Stimulated activated CD8-positive, alpha-beta memory T cell treated with anti-CD3 and anti-CD28 coated beads, Interleukin-7, amount 100 ng/mL, for 4 hours (primary cell): ENCODE results near the gene CACNA2D1.
"Not testable (repeated sequence)": the region's sequence is repeated elsewhere in the genome, so short reads cannot be mapped to it uniquely, and the experiment has no call there.

ENCODE experiments used
- DNase-seq, 2 donors: peaks; one replicate each; pipeline ENCODE4 v3.0.0-alpha.2; 2020; ENCODE audit warnings: low read depth in 2 of 2

CACNA2D1 gene

DNA sequence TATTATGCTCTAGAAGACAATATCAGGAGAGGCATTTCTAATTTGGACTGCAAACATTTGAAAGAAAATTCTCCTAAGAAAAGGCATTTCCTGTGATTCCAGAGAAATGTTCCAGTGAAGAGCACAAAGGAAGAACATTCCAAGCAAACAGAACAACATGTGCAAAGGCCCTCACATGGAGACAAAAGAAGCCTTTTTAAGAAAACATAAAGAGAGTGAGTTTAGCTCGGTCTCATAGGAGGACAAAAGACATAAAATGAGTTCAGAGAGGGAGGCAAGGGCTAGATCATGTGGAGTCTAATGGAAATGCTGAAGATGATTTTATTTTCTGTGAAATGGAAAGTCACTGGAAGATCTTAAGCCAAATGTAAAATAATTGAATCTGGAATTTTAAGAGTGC, 404.0 kb downstream of the CACNA2D1 start:
- no peak for DNase-seq

DNA sequence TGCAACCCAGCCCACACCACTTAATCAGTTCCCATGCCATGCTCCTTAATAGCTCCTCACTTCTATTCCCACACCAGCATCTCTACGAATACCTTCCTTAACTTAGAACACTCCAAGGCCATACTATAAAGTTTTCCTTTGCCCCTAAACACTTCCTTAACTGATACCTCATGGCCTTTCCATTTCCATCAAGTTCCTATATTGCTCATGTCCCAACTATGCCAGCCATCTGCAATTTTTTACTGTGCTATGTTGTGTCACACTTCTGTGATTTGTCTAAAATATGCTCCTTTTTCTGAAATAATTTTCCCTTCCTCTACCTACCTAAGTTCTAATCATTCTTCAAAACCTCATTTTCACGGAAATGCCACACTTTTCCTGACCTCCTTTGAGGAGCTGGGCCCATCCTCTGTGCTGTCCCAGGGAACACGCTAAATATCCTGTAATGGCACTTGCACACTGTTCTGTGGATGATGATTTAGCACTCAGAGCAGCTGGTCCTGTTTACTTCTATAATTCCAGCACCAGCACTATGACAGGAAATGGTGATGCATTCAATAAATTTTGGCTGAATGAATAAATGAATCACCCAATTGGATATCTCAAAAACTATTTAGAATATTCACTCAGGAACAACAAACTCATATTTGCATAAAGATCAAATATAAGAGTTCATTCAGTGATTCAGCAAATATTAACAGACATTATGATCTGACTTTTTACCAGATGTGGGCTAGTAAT, 407.3 kb downstream of the CACNA2D1 start:
- no peak for DNase-seq

DNA sequence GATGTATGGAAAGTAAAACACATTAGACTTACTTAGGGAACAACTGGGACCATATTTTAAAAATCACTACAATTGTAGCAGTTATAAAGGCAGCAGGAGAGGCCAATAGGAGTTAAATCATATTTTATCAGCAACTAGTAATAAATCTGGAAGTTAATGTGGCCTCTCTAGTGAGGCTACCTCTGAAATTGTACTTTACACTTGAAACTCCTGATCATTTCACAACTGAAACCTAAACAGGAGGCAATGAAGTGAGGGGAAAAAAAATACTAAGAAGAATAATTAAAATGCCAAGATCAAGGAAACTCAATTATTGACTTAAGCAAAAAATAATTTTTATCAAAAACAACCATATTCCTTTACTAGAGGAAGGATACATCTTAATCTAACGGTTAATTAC, 408.1 kb downstream of the CACNA2D1 start:
- no peak for DNase-seq

DNA sequence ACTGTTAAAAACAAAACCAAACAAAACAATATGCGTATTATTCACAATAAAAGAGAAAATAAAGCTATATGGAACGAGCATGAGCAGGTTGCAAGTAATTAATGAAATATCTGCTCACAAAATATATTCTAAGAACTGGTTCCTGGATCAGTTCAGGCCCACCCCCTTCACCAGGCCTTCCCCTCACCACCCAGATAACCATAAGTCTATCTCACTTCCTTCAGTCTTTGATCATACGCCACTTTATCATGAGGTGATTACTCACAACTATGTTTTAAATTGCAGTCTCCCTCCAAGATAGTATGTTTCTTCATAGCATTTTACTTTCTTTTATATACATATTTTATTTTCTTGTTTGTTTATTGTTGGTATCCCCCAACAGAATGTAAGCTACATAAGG, 410.7 kb downstream of the CACNA2D1 start:
- no peak for DNase-seq

DNA sequence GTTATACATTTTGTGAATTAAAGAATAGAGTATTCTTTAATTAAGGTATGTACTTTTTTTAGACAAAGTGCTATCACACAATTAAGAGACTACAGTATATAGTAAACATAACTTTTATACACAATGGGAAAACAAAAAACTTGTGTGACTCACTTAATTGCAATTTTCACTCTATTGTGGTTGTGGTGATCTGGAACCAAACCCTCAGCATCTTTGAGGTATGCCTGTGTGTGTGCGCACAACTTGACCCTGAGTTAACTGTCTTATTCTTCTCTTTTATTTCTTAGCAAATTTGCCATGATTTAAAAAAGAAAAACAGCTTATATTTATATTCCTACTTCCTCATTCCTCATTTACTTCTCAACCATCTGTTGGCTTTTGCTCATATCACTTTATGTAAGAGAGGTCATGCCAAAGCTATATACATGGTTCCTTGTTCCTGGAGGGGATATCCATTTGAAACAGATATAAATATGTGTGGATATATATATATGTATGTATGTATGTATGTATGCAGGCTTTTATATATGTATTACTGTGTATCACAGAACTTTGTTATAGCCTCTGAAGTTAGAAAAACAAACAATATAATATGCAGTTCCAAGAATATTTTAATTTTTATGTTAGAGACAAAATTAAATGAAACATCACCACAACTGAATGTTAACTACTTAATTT, 414.2 kb downstream of the CACNA2D1 start:
- DNase-seq = no peak

DNA sequence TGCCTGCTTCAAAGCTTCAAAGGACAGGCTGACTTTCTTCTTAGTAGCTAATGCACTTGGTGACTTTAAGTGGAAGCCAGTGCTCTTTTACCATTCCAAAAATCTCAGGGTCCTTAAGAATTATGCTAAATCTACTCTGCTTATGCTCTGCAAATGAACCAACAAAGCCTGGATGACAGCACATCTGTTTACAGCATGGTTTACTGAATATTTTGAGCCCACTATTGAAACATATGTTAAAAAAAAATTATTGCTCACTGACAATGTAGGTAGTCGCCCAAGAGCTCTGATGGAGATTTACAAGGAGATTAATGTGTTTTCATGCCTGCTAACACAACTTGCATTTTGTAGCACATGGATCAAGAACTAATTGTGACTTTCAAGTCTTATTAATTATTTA, 415.5 kb downstream of the CACNA2D1 start:
- no peak for DNase-seq

DNA sequence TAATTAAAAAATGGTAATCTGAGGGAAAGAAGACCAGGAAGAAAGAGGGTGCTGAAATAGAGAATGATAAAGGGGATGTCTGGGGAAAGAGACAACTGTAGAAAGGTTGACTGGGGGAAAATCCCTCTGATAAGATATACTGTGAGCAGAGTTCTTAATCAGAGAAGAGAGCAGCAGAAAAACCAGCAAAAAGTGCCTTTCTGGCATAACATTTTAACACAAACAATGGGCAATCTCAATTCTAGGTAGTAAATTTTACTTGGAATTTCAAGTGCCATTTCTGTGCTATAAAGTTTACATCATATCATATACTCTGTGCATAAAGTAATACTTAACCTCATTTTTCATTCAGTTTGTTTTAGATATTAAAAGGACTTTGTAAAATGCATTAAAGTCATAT, 421.9 kb downstream of the CACNA2D1 start:
- DNase-seq = no peak

DNA sequence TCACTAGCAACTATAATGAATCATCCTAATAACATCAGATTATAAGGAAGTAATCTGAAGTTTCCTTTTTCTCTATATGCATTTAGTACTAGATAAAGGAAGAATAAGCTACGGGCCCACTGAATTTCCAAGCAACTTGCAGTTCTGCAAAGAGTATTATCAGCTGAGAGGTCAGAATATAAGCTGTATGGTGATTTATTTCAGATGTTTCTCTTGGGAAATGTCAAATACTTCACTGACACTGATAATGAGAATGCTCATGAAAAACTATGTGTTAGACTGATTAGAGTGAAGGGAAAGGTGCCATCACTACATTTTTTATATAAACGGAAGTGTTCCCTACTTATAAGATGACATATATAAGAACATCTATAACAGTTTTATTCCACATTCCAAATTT, 422.5 kb downstream of the CACNA2D1 start:
- no peak for DNase-seq

DNA sequence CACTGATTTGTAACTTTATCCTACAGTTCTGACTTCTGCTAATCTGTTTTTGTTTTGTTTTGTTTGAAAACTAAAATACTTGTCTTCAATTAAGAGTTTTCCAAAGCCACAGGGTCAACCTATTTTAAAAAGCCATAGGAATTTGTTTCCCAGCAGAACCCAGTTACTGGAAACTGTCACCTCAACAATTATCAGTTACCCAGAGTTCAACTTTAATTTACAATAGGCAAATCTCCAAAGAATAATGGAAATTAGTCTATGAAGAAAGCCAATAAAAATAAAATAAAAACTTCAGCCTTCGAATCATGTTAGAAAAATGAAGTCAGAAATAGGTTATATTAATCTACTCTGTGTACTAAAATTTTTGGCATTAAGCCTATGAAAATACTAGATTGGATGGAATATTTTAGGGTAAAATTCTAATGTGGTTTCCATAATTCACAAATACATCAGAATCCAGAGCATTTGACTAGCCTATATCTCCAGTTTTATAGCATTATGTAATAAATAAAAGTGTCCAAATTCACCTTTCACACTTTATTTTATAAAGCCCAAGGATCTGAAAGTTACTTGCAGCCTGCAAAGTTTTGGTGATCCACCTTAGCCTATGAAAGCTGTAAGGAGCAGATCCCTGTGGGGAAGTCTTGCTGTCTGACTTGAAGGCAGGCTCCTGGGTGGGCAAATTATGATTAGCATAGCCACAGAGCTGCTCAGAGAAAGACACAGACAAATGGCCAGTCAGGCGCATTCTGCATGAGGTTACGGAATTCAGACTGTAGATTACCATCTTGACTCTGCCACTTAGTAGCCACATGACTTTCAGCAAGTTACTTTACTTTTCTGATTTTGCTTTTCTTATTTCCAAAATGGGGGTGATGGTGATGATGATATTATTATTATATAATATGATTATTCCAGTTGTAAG, 423.8 kb downstream of the CACNA2D1 start:
- no peak for DNase-seq

DNA sequence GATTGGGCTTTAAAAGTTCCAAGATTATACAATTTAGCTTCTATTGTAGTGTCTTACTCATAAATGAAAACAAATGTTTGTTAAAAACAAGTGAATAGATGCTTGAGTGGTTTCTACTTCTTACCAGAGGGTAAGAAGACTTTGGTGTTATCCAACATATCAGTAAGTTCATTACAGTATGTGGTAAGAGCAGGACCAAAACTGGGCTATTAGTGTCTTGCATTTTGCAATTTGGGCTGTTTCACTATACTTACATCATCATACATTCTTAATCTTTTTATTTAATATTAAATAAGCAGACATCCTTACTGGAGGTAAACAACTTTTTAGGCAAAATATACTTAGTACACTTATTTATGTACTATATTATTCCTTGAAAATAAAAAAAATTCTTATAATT, 425.4 kb downstream of the CACNA2D1 start:
- no peak for DNase-seq

DNA sequence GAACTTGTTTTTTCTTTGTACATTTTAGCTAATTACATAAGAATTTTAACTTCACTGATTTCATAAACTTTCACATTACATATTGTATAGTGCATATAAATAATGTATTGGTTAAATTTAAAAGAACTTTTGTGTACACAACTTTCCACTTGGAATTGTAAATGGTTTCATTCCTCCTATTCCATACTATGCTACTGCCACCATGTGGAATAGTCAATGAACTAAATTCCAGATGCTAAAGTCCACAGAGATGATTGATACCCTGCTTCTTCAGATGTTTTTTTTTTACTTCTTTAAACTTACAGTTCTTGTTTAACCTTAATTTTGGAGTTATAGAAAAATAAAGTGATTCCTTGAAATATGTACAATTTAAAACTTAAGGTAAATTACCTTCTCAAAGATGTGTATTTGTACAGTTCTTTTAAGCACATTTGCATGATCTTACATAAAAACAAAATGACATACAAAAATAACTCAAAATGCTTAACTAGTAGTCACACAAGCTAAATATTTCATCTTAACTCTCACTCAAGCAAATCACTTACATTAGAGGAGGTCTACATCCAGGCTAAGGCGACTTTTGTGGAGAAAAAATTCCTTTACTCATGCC, 426.1 kb downstream of the CACNA2D1 start:
- no peak for DNase-seq

DNA sequence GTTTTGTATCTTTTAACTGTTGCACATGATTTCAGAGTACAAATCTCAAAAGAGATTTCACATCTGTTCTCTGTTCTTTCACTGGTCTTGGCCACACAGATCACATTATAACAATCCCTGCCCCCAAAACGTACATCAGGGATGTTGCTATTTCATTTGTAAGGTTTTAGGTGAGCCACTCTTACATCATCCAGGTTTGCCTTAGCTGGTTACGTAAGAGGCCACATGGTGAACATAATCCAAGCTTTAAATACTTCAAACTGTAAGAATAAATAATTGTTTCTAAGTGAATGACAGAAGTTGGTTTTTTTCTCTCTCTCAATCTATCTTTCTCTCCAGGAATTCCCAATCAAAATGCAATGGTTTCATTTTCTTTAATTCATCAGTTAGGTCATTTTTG, 427.8 kb downstream of the CACNA2D1 start:
- DNase-seq = no peak

DNA sequence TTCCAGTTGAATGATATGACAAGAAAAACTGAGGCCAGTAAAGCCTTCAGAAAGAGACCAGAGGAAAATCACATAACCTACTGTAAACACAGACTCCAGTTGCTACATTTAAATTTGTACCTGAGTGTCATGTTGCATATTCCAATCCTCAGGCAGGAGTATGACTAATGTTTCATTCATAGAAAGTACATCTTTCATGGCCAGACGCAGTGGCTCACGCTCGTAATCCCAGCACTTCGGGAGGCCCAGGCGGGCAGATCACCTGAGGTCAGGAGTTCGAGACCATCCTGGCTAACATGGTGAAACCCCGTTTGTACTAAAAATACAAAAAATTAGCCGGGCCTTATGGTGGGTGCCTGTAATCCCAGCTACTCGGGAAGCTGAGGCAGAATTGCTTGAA, 429.0 kb downstream of the CACNA2D1 start:
- DNase-seq = not testable (repeated sequence)

DNA sequence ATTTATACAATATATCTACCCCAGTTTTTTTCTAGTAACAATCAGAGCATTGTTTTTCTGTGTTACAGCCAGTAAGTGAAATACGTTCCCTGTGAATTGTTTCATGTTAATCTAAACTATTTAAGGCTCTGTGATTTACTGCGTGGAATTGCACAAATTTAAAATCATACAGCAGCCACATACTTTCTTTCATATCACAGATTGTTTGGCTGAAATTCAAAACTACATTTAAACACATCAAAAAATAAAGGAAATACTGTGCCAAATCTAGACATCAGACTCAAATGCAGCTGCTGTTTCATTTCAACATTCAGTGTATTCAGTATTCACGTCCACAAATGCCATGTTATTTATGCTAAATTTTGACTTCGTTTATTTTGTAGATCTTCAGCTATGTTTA, 431.1 kb downstream of the CACNA2D1 start:
- no peak for DNase-seq

DNA sequence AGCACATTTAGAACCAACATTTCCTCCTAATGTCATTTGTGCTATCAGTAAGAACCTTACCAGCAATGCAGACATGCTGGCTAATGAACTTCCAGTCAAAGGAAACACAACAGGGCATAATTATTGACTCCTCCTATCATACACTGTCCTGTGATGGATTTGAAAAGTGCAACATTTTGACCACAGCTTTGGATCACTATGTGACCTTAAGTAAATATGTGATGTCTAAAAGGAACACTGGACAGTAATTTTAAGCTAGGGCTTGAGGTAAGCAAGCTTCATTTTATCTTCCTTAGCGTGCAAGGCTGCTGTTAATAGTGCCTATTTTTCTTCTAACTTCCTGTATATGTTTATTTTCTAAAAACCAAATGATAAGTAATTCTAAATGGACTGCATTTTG, 433.2 kb downstream of the CACNA2D1 start:
- no peak for DNase-seq

DNA sequence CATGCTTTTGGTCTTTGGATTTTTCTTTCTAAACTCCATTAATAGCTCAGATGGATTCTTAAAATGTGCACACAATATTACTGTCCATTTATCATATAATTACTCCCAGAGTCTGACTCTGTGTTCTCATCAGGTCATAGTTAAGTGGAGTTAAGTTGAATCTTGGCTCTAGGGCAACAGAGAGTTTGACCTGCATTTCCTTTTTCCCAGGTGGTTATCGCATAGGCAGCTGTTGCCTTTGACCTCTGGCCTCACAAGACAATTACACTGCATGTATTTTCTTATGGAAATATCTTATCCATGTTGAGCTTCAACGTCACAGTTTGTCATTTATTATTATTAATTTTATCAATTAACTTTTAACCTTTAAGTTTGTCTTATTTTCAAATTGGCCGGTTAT, 436.3 kb downstream of the CACNA2D1 start:
- no peak for DNase-seq

DNA sequence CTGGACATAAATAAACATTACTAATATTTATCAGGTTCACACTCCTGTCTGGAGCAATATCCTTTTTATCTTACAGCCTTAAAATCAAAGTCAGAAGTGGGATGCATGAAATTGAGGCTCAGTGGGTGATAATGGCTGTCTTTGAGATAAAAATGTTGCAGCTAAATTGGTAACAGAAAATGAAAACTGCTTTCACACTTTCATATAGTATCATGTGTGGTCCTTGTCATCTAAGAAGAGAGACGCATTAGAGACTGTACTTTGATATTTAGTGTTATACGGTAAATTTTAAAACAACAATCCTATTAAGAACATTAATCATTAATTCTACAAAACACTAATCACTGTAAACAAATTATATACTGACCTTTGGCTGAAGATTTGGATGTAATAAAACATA, 438.5 kb downstream of the CACNA2D1 start:
- no peak for DNase-seq

DNA sequence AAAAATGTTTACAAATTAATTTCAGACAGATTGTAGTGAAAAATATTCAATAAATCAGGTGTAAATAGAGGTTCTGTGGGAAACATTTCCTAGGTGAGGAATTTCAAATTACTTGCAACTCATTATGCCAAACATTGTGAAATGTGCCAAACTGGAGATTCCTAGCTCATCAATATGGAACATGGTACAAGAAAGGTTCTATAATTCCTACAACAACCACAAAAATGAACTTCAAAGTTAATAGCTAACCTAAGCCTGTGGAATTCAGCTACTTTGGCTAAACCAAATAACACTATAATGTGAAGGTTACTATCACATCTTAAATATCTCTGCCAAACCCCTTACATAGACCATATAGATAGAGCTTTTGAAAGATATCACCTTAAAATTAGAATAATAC, 450.4 kb downstream of the CACNA2D1 start:
- no peak for DNase-seq

DNA sequence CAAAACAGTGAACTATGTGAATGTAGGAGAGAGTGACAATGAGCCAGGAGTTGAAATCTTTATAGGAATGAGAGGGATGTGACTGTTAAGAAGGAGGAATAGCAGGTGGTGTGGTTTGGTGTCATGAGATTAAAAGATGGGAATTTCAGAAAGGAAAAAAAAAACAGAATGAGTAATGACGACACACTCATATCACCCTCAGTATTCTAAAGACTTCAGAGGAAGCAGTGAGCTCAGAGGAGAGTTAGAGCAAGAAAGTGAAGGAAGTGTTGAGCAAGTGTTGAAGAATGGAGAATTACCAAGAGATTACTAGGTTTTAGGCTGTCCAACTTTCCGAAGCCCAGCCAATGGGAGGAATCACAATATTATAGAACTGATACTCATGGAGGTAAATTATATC, 453.2 kb downstream of the CACNA2D1 start:
- no peak for DNase-seq

DNA sequence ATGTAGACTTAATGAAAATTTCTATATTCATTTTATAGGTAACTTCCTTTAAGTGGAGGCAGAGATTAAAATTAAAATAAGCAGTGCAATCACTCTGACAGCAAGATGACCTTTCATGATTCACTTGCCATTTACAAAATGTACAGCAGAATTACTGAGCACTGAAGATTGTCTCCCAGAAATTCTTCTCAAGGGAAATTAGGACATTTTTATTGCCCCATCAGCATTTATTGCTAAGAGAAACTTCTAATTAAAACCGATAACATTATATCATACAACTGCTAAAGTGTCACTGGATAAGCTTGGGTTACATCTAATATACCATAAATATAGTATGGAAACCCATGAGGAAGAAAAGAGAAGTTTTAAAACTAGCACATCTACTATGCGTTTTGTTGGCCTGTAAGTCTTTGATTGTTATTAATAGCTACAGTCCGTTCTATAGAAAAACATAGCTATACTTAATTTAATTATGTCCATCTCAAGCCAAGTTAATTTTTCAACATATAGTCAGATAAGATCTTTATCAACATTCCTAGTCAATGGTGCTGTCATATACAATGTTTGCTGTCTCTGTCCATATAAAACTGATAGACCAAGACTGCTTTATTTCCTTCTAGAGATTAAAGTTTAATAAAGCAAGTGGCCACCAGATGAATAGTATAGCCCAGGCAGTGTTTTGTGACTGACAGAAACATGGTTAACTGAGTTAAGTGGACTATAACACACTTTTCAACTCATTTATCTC, 456.7 kb downstream of the CACNA2D1 start:
- DNase-seq = no peak

DNA sequence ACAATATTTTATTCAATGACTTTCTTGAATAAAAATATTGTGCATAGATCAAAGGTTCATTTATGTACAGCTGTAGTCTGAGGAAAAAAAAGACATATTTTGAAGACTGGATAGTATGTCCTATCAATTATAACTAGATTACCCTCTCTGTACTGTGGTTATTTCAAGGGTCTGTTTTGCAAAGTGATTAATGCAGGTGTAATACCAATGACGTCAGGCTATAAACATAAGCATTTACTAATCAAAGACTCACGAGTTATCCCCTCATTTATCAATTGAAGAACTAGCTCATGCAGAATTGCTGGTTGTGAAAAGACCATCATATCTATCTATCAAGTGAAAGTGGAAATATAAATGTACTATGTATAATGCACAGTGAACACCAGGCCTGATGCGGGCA, 460.2 kb downstream of the CACNA2D1 start:
- DNase-seq = no peak
